Vagina (tissue), 2 donors: ENCODE measurements around the gene EPHB1. TPM values are rescaled to one million over a fixed set of nuclear protein-coding genes. Genes with fewer than 3 reads are reported as not detected.

Experiments
- DNase-seq, 2 donors: peaks; one replicate each; pipeline ENCODE4 v3.0.0-alpha.2; 2017; ENCODE audit errors: extremely low spot score in 2 of 2
- H3K27ac ChIP-seq: fragments of 200-600 bp; sonication (generic); one replicate; pipeline ENCODE4 v1.5.1; 2019
- H3K27me3 ChIP-seq: fragments of 200-600 bp; sonication (generic); one replicate; pipeline ENCODE4 v1.5.1; 2019
- H3K36me3 ChIP-seq, 2 donors: fragments of 200-600 bp; sonication (generic); one replicate each; pipeline ENCODE4 v1.5.1; 2017 to 2019
- H3K4me1 ChIP-seq: fragments of 200-600 bp; sonication (generic); one replicate; pipeline ENCODE4 v1.5.1; 2019
- H3K4me3 ChIP-seq, 2 donors: fragments of 200-600 bp; sonication (generic); 1 replicate in 1 of 2; 2 replicates in 1 of 2; pipeline ENCODE4 v1.5.1; 2016 to 2019
- H3K9me3 ChIP-seq: fragments of 200-600 bp; sonication (generic); one replicate; pipeline ENCODE4 v1.5.1; 2019
- POLR2A ChIP-seq, 2 donors: fragments of 450-650 bp; IDR thresholded peaks; one replicate each; pipeline ENCODE4 v1.6.1; 2017; ENCODE audit warnings: antibody characterized with exemption in 2 of 2, mild to moderate bottlenecking in 2 of 2, moderate library complexity in 2 of 2
- POLR2AphosphoS5 ChIP-seq, 2 donors: sonication (generic); formaldehyde crosslinking; IDR thresholded peaks; one replicate each; pipeline ENCODE4 v1.9.0; 2017; ENCODE audit warnings: antibody characterized with exemption in 2 of 2, mild to moderate bottlenecking in 2 of 2, low read depth in 1 of 2; ENCODE audit not compliant: insufficient read depth in 1 of 2
- intact Hi-C: fragments of 100-400 bp; cut with DNase I; formaldehyde crosslinking; loops from one replicate; pipeline ENCODE4 v1.15.1; 2023
- total RNA-seq: library from RNA; depleted of rRNA; stranded (reverse); fragments of >200 nt; gene quantifications from one replicate; pipeline ENCODE4 v1.2.3, GENCODE V29; 2016
- TF ChIP-seq, protein P1 (sequence below), 3 experiments: fragments of 450-650 bp in 2 of 3; fragments of 200-600 bp in 1 of 3; sonication (generic) in 1 of 3; IDR thresholded peaks; one replicate each; pipeline ENCODE4 v1.5.1; 2017 to 2019; ENCODE audit warnings: antibody characterized with exemption in 3 of 3, mild to moderate bottlenecking in 2 of 3, moderate library complexity in 2 of 3

EPHB1 gene
- total RNA-seq, 1 donor from 2014 or later = 2.2 TPM

GRCh38 chr3:134917631-134918030 is 122.6 kb downstream of the EPHB1 start:
- Histone ChIP-seq H3K4me1 (no peaks in the 10 kb centered on the region), H3K27me3 (no peaks in the 10 kb centered on the region), H3K9me3 (no peaks in the 10 kb centered on the region), H3K27ac (no peak overlapping the region), H3K36me3 (no peaks in the 10 kb centered on the region), H3K4me3 (no peak overlapping the region)
- intact Hi-C loops = no loop called here
- no peak for TF ChIP-seq POLR2A (IDR thresholded peaks at IDR 0.05)
- TF ChIP-seq, protein P1, sequence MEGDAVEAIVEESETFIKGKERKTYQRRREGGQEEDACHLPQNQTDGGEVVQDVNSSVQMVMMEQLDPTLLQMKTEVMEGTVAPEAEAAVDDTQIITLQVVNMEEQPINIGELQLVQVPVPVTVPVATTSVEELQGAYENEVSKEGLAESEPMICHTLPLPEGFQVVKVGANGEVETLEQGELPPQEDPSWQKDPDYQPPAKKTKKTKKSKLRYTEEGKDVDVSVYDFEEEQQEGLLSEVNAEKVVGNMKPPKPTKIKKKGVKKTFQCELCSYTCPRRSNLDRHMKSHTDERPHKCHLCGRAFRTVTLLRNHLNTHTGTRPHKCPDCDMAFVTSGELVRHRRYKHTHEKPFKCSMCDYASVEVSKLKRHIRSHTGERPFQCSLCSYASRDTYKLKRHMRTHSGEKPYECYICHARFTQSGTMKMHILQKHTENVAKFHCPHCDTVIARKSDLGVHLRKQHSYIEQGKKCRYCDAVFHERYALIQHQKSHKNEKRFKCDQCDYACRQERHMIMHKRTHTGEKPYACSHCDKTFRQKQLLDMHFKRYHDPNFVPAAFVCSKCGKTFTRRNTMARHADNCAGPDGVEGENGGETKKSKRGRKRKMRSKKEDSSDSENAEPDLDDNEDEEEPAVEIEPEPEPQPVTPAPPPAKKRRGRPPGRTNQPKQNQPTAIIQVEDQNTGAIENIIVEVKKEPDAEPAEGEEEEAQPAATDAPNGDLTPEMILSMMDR (IDR thresholded peaks at IDR 0.05) = no peak
- no peak for TF ChIP-seq POLR2AphosphoS5 (IDR thresholded peaks at IDR 0.05; ENCODE audit: insufficient read depth in 1 of 2, low read depth in 1 of 2)
- no peak for DNase-seq

DNA sequence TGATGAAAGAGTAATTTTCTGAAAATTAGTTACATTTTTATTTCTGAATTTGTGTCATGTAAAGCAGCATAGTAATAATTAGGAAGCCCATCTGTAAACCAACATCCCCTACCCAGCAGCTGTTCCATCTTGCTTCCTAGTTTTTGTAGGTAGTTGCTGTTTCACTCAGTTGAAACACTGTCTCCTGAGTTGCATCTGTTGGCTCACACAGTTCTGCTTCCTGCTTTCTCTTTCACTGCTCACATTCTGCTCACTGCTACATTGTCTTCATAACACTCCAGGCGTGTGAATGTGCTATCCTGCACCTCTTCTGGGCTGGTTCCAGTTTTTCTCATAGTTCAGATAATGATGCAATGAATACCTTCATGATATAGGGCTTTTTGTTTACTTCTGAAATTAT is 123.4 kb downstream of the EPHB1 start:
- no peak overlapping the region for H3K27ac ChIP-seq
- TF ChIP-seq POLR2A (IDR thresholded peaks at IDR 0.05) = no peak
- TF ChIP-seq, protein P1 (IDR thresholded peaks at IDR 0.05) = no peak
- TF ChIP-seq POLR2AphosphoS5 (IDR thresholded peaks at IDR 0.05; ENCODE audit: insufficient read depth in 1 of 2, low read depth in 1 of 2) = no peak
- no peaks in the 10 kb centered on the region for H3K36me3 ChIP-seq
- H3K4me1 ChIP-seq = no peaks in the 10 kb centered on the region
- H3K9me3 ChIP-seq = no peaks in the 10 kb centered on the region
- no peaks in the 10 kb centered on the region for H3K27me3 ChIP-seq
- intact Hi-C loops = no loop called here
- H3K4me3 ChIP-seq = no peak overlapping the region
- no peak for DNase-seq

DNA sequence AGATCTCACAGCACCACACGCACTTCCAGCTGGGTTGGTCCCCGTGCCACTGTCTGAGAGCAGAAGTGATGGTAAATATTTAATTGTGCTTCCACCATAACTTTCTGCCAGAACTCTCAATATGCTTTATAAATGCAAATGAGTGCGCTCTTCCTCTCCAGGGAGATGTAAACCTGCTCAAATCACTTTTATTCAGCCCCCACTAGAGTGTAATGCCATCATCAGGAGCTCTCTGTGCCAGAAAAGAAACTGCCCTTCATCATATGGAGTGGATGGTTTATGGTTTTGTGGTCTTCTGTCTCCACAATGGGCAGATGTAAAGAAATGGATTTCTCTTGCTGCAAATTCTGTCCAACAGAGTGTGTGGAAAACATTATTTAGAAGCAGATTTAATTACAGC is 127.0 kb downstream of the EPHB1 start:
- Histone ChIP-seq H3K36me3 (no peaks in the 10 kb centered on the region), H3K27me3 (no peaks in the 10 kb centered on the region), H3K9me3 (no peaks in the 10 kb centered on the region), H3K4me1 (no peaks in the 10 kb centered on the region), H3K4me3 (no peak overlapping the region), H3K27ac (no peak overlapping the region)
- intact Hi-C loops = no loop called here
- TF ChIP-seq POLR2A (IDR thresholded peaks at IDR 0.05) (no peak), POLR2AphosphoS5 (IDR thresholded peaks at IDR 0.05; ENCODE audit: insufficient read depth in 1 of 2, low read depth in 1 of 2) (no peak)
- TF ChIP-seq, protein P1 (IDR thresholded peaks at IDR 0.05) = no peak
- DNase-seq = no peak

DNA sequence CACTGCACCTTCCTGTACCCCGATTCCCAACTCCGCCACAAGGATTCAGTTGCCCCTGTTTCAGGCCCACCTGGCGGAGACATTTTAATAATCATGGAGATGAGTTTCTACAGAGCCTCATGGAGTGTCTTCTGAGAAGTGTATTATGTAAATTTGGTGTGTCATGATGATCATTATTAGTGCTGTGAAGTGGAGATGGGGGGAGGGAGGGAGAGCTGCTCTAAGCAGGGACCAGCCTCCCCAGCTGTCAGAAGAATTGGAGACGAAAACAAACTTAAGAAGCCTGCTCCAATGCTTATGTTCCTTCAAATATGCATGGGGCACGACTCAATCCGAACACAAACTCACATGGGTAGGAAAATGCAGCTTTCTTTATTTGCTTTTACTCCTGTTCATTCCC is 127.8 kb downstream of the EPHB1 start:
- Histone ChIP-seq H3K4me3 (no peak overlapping the region), H3K27me3 (no peaks in the 10 kb centered on the region), H3K4me1 (no peaks in the 10 kb centered on the region), H3K36me3 (no peaks in the 10 kb centered on the region), H3K9me3 (no peaks in the 10 kb centered on the region), H3K27ac (no peak overlapping the region)
- DNase-seq = no peak
- intact Hi-C loops = no loop called here
- TF ChIP-seq, protein P1 (IDR thresholded peaks at IDR 0.05) = no peak
- no peak for TF ChIP-seq POLR2A (IDR thresholded peaks at IDR 0.05)
- no peak for TF ChIP-seq POLR2AphosphoS5 (IDR thresholded peaks at IDR 0.05; ENCODE audit: insufficient read depth in 1 of 2, low read depth in 1 of 2)

GRCh38 chr3:134923286-134923685 is 128.2 kb downstream of the EPHB1 start:
- DNase-seq = no peak
- intact Hi-C loops = no loop called here
- TF ChIP-seq, protein P1 (IDR thresholded peaks at IDR 0.05) = no peak
- TF ChIP-seq POLR2A (IDR thresholded peaks at IDR 0.05) = no peak
- no peak for TF ChIP-seq POLR2AphosphoS5 (IDR thresholded peaks at IDR 0.05; ENCODE audit: insufficient read depth in 1 of 2, low read depth in 1 of 2)
- Histone ChIP-seq H3K4me1 (no peaks in the 10 kb centered on the region), H3K27ac (no peak overlapping the region), H3K4me3 (no peak overlapping the region), H3K9me3 (no peaks in the 10 kb centered on the region), H3K36me3 (no peaks in the 10 kb centered on the region), H3K27me3 (no peaks in the 10 kb centered on the region)
